ENCODE data around the gene CEP295NL.
"Not testable (repeated sequence)": the region's sequence is repeated elsewhere in the genome, so short reads cannot be mapped to it uniquely, and the experiment has no call there.

CEP295NL gene, protein sequence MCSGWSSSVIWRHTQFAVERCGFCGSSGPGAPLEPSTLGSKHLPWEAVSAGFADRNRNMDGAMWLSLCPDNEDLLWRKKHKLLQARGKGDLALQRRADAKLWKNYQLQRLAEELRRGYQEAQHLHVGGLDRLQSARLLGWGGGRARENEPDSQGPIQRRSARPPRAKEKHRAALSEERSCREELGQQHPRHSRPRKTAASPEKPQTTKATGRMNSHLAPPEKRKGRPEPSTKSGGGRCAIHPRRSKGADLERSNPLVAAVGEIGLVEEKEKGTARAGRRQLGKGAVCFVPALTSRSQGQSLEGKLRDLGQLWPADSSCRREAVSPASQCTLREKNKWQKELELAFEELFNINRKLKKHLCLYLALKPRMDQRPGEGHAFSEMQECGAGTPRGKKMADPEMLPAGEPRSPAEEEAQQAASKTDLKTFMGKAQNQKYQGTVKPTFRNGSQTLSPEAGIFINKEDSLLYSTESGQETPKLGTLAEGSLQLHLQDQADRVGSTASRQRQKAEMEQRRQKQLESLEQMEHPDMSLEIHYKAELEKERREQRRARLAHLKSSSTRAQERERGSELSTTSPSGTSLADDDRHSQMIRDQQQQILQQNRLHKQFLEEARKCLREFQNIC

DNA sequence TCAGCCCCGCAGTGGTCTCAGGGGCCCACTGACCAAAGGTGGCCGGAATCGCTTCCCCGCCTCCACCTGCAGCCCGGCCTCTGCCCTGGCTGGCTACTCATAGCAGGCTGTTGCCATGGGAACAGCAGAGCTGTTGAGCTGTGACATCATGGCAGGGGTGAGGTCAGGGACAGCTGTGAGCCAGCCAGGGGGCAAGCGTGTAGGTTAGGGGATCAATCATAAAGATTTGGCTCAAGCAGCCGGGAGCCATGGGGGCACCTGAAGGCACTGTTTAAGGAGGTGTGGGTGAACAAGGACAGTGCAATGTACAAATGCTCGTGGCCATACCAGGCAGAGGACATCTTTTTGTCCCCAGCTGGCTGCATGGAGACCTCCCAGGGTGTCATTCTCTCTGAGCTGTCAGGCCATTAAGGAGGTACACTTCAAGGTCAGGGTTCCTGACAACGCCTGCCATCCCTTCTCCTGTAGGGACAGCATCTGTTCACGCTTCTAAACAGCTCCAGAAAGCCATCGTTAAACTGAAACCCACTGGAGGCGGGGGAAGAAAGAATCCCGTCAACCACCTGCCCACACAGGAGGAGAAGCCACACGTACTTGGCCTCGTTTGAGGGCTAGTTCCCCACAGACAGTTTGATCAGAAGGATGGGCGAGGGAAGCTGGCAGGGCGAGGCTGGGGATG lies at the start of gene CEP295NL:
CEP295NL (minus strand) TSS at position 101 of the 679 bp plus-strand sequence. CDS start 1,373 bp downstream, outside the sequence.
- H3K4me1 ChIP-seq (ENCODE audit: control insufficient read depth in 1 of 2, insufficient read depth in 2 of 2, low read length in 2 of 2), result peaks cover 0 to 38% of the 10 kb centered on the region in 2 donors
- no peaks in the 10 kb centered on the region for H3K27me3 ChIP-seq (ENCODE audit: low read depth, low read length)
- no peak within 1 kb of the TSS for H3K4me3 ChIP-seq (ENCODE audit: low read depth in 1 of 2, low read length in 2 of 2)
- H3K9me3 ChIP-seq (ENCODE audit: control insufficient read depth in 1 of 2, low read length in 2 of 2), result no peaks in the 10 kb centered on the region
- H3K36me3 ChIP-seq (ENCODE audit: control insufficient read depth in 1 of 2, insufficient read depth in 2 of 2, low read length in 2 of 2), result peaks cover 6 to 11% of the 10 kb centered on the region in 2 donors
- H3K27ac ChIP-seq (ENCODE audit: low read length), result no peak within 1 kb of the TSS

DNA sequence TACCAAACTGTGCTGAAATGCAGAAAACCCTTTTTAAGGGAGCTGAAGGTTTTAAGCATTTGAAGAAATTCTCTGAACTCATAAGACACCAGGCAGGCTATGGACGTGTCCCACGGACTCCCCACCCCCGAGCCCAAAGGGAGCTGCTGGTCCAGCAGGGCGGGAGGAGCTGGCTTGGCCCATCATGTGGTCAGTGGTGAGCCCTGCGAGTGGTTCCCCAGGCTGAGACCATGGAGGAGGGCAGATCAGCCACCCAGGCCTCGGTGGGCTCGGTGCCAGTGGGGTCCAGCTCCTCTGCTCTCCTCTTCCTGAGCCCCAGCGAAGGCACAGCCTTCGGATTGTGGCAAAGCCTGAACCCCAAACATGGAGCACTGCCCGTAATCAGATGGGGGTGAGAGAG lies 49.7 kb upstream of the CEP295NL start:
- H3K27me3 ChIP-seq (ENCODE audit: low read depth, low read length), result no peaks in the 10 kb centered on the region
- peaks cover 11 to 18% of the 10 kb centered on the region in 2 donors for H3K9me3 ChIP-seq (ENCODE audit: control insufficient read depth in 1 of 2, low read length in 2 of 2)
- no peak overlapping the region for H3K27ac ChIP-seq (ENCODE audit: low read length)
- no peak overlapping the region for H3K4me3 ChIP-seq (ENCODE audit: low read depth in 1 of 2, low read length in 2 of 2)
- H3K4me1 ChIP-seq (ENCODE audit: control insufficient read depth in 1 of 2, insufficient read depth in 2 of 2, low read length in 2 of 2), result peaks cover 4 to 13% of the 10 kb centered on the region in 2 donors
- H3K36me3 ChIP-seq (ENCODE audit: control insufficient read depth in 1 of 2, insufficient read depth in 2 of 2, low read length in 2 of 2), result no peaks in the 10 kb centered on the region

DNA sequence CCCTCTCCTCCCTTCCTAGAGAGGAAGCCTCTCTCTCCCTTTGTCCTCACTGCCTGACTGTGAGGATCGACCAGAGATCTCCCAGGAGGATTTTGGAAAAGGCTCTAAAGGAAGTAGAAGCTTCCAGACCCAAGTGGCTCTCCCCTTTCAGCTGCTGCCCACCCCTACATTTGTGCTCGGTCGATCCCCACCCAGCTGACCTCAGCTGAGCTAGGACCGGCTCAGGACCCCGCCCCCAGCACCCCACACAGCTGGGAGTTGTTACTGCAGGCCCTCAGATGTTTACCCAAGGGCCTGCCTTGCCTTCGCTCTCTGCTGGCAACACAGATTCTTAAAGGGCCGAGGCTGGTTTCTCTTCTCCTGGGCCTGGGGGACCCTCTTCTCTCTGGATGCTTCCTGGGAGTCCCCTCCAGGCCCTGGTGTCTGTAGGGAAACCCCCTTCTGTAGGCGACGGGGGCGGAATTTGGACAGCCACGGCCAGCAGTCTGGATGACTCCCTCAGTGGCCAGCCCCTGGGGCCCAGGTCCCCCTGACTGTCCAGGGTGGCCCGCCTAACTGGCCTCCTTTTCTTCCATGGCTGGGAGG lies 49.1 kb upstream of the CEP295NL start:
- H3K27ac ChIP-seq (ENCODE audit: low read length), result no peak overlapping the region
- H3K4me3 ChIP-seq (ENCODE audit: low read depth in 1 of 2, low read length in 2 of 2), result no peak overlapping the region
- peaks cover 4 to 13% of the 10 kb centered on the region in 2 donors for H3K4me1 ChIP-seq (ENCODE audit: control insufficient read depth in 1 of 2, insufficient read depth in 2 of 2, low read length in 2 of 2)
- no peaks in the 10 kb centered on the region for H3K36me3 ChIP-seq (ENCODE audit: control insufficient read depth in 1 of 2, insufficient read depth in 2 of 2, low read length in 2 of 2)
- H3K27me3 ChIP-seq (ENCODE audit: low read depth, low read length), result no peaks in the 10 kb centered on the region
- H3K9me3 ChIP-seq (ENCODE audit: control insufficient read depth in 1 of 2, low read length in 2 of 2), result peaks cover 11 to 18% of the 10 kb centered on the region in 2 donors

DNA sequence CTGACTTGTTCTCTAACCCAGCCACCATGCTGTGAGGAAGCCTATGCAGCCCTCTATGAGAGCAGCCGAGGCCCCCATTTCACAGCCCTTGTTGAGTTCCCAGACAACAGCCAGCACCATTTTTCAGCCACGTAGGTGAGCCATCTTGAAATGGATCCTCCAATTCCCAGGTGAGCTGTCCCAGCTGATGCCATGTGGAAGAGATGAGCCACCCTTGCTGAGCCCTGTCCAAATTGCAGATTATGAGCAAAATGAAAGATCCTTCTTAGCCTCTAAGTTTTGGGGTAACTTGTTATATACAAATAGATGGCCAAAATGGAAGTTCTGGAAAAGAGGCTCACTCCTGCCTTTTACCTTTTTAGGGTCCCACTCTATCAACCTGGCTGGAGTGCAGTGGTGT lies 47.9 kb upstream of the CEP295NL start:
- Histone ChIP-seq H3K9me3 (ENCODE audit: control insufficient read depth in 1 of 2, low read length in 2 of 2) (peaks cover 11 to 18% of the 10 kb centered on the region in 2 donors), H3K27me3 (ENCODE audit: low read depth, low read length) (no peaks in the 10 kb centered on the region), H3K4me3 (ENCODE audit: low read depth in 1 of 2, low read length in 2 of 2) (peak overlapping the region in 1 of 2 donors; percentile 8)

DNA sequence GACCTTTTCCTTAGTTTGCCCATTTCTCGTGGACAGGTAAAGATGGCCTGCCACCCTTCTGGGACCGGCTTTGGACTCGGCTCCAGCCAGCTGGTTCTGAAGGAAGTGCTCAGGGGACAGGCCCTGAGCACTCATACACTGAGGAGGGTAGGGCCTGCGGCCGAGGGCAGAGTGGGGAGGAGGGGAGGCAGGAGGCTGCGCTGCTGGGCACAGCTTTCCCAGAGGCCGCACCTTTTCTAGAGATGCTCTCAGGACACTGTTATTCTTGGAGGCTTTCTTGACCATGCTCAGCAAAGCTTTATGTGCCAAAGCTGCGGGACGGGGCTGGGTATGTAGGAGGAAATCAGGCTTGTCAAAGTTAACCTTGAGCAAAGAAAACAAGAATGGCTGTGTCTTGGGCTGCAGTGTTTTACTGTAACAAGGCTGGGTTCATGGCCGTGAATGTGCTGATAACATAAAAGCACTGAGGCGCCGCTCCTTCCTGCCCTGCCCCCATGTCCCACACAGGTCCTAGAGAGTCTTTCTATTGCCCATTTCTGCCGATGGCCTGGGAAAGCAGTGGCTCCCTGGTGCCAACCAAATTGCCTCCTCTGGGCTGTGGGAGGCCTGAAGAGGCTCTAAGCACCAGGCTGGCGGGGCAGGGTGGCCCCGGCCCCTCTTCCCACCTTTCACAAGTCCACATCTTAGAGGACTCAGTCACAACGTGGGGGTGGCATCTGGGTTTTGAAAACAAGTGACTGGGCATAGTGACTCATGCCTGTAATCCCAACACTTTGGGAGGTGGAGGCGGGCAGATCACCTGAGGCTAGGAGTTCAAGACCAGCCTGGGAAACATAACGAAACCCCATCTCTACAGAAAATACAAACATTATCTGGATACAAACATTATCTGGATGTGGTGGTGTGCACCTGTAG lies 44.5 kb upstream of the CEP295NL start:
- H3K4me3 ChIP-seq (ENCODE audit: low read depth in 1 of 2, low read length in 2 of 2), result no peak overlapping the region
- H3K27ac ChIP-seq (ENCODE audit: low read length), result no peak overlapping the region
- H3K27me3 ChIP-seq (ENCODE audit: low read depth, low read length), result no peaks in the 10 kb centered on the region
- H3K36me3 ChIP-seq (ENCODE audit: control insufficient read depth in 1 of 2, insufficient read depth in 2 of 2, low read length in 2 of 2), result no peaks in the 10 kb centered on the region
- H3K4me1 ChIP-seq (ENCODE audit: control insufficient read depth in 1 of 2, insufficient read depth in 2 of 2, low read length in 2 of 2), result peaks cover 4 to 10% of the 10 kb centered on the region in 2 donors
- peaks cover 11 to 18% of the 10 kb centered on the region in 2 donors for H3K9me3 ChIP-seq (ENCODE audit: control insufficient read depth in 1 of 2, low read length in 2 of 2)

More for the DNA sequence above, 47.9 kb upstream of the CEP295NL start:
- H3K27ac ChIP-seq (ENCODE audit: low read length), result no peak overlapping the region
- H3K36me3 ChIP-seq (ENCODE audit: control insufficient read depth in 1 of 2, insufficient read depth in 2 of 2, low read length in 2 of 2), result no peaks in the 10 kb centered on the region
- peaks cover 4 to 13% of the 10 kb centered on the region in 2 donors for H3K4me1 ChIP-seq (ENCODE audit: control insufficient read depth in 1 of 2, insufficient read depth in 2 of 2, low read length in 2 of 2)

DNA sequence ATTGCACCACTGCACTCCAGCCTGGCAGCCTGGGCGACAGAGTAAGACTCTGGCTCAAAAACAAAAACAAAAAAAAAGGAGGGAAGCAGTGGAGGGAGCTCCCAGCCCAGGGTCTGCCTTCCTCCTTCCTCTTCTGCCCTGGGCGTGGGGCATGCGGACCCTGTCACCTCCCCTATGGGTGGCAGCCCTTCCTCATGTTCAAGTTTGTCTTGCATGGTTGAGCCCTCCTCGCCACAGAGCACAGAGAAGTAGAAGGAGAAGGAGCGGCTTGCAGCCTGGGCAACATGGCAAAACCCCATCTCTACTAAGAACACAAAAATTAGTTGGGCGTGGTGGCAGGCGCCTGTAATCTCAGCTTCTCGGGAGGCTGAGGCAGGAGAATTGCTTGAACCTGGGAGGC lies 43.6 kb upstream of the CEP295NL start:
- Histone ChIP-seq H3K36me3 (ENCODE audit: control insufficient read depth in 1 of 2, insufficient read depth in 2 of 2, low read length in 2 of 2) (no peaks in the 10 kb centered on the region), H3K27ac (ENCODE audit: low read length) (no peak overlapping the region), H3K9me3 (ENCODE audit: control insufficient read depth in 1 of 2, low read length in 2 of 2) (peaks cover 11 to 18% of the 10 kb centered on the region in 2 donors), H3K27me3 (ENCODE audit: low read depth, low read length) (no peaks in the 10 kb centered on the region), H3K4me3 (ENCODE audit: low read depth in 1 of 2, low read length in 2 of 2) (no peak overlapping the region), H3K4me1 (ENCODE audit: control insufficient read depth in 1 of 2, insufficient read depth in 2 of 2, low read length in 2 of 2) (peaks cover under 1 to 2% of the 10 kb centered on the region in 2 donors)

DNA sequence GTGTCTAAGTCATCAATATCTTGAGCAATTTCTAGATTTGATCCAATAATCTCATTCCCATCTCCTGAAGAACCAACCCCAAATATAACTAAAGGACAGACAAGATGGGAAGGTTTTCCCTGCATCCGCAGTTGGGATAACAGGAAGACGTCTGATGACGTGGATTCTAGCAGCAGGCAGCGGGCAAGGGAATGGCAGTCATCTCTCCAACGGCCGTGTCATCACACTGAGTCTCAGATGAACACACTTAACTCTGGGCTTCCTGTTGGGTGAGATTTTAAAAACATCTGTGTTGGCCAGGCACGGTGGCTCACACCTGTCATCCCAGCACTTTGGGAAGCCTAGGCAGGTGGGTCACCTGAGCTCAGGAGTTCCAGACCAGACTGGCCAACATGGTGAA lies 43.1 kb upstream of the CEP295NL start:
- no peaks in the 10 kb centered on the region for H3K36me3 ChIP-seq (ENCODE audit: control insufficient read depth in 1 of 2, insufficient read depth in 2 of 2, low read length in 2 of 2)

DNA sequence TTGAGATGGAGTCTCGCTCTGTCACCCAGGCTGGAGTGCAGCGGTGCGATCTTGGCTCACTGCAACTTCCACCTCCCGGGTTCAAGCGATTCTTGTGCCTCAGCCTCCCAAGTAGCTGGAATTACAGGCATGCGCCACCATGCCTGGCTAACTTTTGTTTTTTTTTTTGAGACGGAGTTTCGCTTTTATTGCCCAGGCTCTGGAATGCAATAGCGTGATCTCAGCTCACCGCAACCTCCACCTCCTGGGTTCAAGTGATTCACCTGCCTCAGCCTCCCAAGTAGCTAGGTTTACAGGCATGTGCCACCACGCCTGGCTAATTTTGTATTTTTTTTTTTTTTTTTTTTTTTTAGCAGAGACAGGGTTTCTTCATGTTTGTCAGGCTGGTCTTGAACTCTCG lies 42.5 kb upstream of the CEP295NL start:
- not testable (repeated sequence) for H3K4me3 ChIP-seq (ENCODE audit: low read depth in 1 of 2, low read length in 2 of 2); H3K9me3 ChIP-seq (ENCODE audit: control insufficient read depth in 1 of 2, low read length in 2 of 2); H3K4me1 ChIP-seq (ENCODE audit: control insufficient read depth in 1 of 2, insufficient read depth in 2 of 2, low read length in 2 of 2); H3K36me3 ChIP-seq (ENCODE audit: control insufficient read depth in 1 of 2, insufficient read depth in 2 of 2, low read length in 2 of 2); H3K27me3 ChIP-seq (ENCODE audit: low read depth, low read length); H3K27ac ChIP-seq (ENCODE audit: low read length)

More for the DNA sequence above, 43.1 kb upstream of the CEP295NL start:
- Histone ChIP-seq H3K27ac (ENCODE audit: low read length) (no peak overlapping the region), H3K27me3 (ENCODE audit: low read depth, low read length) (no peaks in the 10 kb centered on the region), H3K4me3 (ENCODE audit: low read depth in 1 of 2, low read length in 2 of 2) (no peak overlapping the region), H3K9me3 (ENCODE audit: control insufficient read depth in 1 of 2, low read length in 2 of 2) (peaks cover 11 to 13% of the 10 kb centered on the region in 2 donors), H3K4me1 (ENCODE audit: control insufficient read depth in 1 of 2, insufficient read depth in 2 of 2, low read length in 2 of 2) (no peaks in the 10 kb centered on the region)

DNA sequence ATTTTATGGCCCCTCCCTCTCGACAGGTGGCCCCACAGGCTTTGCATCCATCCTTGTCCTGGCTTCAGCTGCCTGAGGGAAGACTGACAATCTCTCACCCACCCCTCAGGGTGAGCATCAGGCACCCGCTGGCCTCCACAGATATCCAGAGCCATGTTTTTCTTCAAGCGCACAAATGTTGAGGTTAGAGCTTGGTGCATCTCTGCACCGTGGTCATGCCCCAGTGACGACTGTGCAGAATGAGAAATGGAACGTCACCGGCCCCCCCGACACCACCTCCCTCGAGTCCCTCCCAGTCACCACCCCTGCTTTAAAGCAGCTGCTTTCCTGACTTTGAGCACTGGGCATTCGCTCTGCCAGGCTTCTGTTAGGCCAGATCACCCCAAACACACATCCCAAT lies 42.0 kb upstream of the CEP295NL start:
- H3K27me3 ChIP-seq (ENCODE audit: low read depth, low read length), result no peaks in the 10 kb centered on the region
- H3K4me3 ChIP-seq (ENCODE audit: low read depth in 1 of 2, low read length in 2 of 2), result no peak overlapping the region
- no peak overlapping the region for H3K27ac ChIP-seq (ENCODE audit: low read length)
- peaks cover under 1 to 2% of the 10 kb centered on the region in 2 donors for H3K9me3 ChIP-seq (ENCODE audit: control insufficient read depth in 1 of 2, low read length in 2 of 2)
- H3K4me1 ChIP-seq (ENCODE audit: control insufficient read depth in 1 of 2, insufficient read depth in 2 of 2, low read length in 2 of 2), result no peaks in the 10 kb centered on the region
- H3K36me3 ChIP-seq (ENCODE audit: control insufficient read depth in 1 of 2, insufficient read depth in 2 of 2, low read length in 2 of 2), result no peaks in the 10 kb centered on the region

DNA sequence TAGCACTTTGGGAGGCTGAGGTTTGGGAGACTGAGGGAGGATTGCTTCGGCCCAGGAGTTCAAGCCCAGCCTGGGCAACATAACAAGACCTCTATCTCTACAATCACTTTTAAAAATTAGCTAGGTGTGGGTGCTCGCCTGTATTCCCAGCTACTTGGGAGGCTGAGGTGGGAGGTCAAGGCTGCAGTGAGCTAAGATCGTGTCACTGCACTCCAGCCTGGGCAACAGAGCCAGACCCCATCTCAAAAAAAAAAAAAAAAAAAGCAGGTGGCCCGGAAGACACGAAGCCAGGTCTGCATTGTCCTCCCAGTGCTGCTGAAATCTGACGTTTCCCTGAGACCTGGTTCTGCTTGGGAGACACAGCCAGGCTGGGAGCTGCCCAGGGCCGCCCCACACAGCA lies 41.0 kb upstream of the CEP295NL start:
- Histone ChIP-seq H3K27ac (ENCODE audit: low read length) (no peak overlapping the region), H3K4me1 (ENCODE audit: control insufficient read depth in 1 of 2, insufficient read depth in 2 of 2, low read length in 2 of 2) (no peaks in the 10 kb centered on the region), H3K36me3 (ENCODE audit: control insufficient read depth in 1 of 2, insufficient read depth in 2 of 2, low read length in 2 of 2) (no peaks in the 10 kb centered on the region), H3K9me3 (ENCODE audit: control insufficient read depth in 1 of 2, low read length in 2 of 2) (no peaks in the 10 kb centered on the region), H3K4me3 (ENCODE audit: low read depth in 1 of 2, low read length in 2 of 2) (no peak overlapping the region), H3K27me3 (ENCODE audit: low read depth, low read length) (no peaks in the 10 kb centered on the region)
